HL-60 (cell line): ENCODE results near the gene NKAIN2.

Source experiments
- POLR2AphosphoS5 ChIP-seq: IDR thresholded peaks from 2 replicates; pipeline ENCODE4 v1.6.1; 2012; ENCODE audit warnings: low read depth
- TF ChIP-seq, protein P1 (sequence below): IDR thresholded peaks from one replicate; pipeline ENCODE4 v1.5.1; 2011; ENCODE audit warnings: low read length, control low read depth, inconsistent platforms; ENCODE audit not compliant: insufficient read depth

DNA sequence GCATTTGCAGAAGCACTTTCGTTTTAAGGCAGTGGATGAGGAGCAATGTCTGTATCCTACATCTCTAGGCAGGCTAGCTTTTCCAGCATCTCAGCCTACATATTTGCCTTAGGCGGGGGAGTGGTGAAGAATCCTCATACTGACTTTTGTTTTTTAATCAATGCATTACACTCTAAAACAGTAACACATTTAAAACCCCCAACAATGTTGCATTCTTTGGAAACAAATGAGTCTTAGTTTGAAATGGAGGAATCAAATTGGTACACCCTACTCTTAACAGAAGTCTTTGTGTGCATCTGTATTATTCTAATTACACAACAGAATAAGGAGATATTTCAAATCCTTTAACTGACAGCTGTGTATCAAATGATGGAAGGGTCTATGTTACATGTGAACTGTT lies 9.0 kb downstream of the NKAIN2 start:
- TF ChIP-seq, protein P1, sequence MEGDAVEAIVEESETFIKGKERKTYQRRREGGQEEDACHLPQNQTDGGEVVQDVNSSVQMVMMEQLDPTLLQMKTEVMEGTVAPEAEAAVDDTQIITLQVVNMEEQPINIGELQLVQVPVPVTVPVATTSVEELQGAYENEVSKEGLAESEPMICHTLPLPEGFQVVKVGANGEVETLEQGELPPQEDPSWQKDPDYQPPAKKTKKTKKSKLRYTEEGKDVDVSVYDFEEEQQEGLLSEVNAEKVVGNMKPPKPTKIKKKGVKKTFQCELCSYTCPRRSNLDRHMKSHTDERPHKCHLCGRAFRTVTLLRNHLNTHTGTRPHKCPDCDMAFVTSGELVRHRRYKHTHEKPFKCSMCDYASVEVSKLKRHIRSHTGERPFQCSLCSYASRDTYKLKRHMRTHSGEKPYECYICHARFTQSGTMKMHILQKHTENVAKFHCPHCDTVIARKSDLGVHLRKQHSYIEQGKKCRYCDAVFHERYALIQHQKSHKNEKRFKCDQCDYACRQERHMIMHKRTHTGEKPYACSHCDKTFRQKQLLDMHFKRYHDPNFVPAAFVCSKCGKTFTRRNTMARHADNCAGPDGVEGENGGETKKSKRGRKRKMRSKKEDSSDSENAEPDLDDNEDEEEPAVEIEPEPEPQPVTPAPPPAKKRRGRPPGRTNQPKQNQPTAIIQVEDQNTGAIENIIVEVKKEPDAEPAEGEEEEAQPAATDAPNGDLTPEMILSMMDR, result no peak
- TF ChIP-seq POLR2AphosphoS5, result no peak
